Measurements from ENCODE around the gene LYSMD2. TPM values are rescaled to one million over a fixed set of nuclear protein-coding genes. Genes with fewer than 3 reads are reported as not detected.
A peak's percentile ranks its signal among the peaks of the same experiment; 100 is the strongest.

The LYSMD2 gene
- total and polyA plus RNA-seq, 9 of the 15 experiments (the other 6 are each of a cell fraction or from before 2014, with no cell fraction given) = 4.3 to 30.3 (median 9.8) TPM

GRCh38 chr15:51726302-51727073, 11.0 kb downstream of the LYSMD2 start:
- peak; percentile 74 to 84 (median 82) for DNase-seq (ENCODE audit: extremely low read depth in 1 of 4, low spot score in 3 of 4)
- Histone ChIP-seq H3K9me3 (replicated peaks; ENCODE audit: control insufficient read depth, insufficient read depth, low read depth, low read length) (no peaks in the 10 kb centered on the region), H3K4me2 (ENCODE audit: insufficient read depth, low read length) (no peak overlapping the region), H4K20me1 (replicated peaks; ENCODE audit: control insufficient read depth, insufficient read depth, low read length) (no peaks in the 10 kb centered on the region), H2AFZ (ENCODE audit: low read depth, low read length) (no peak overlapping the region), H3K4me3 (no peak overlapping the region), H3K9me1 (ENCODE audit: control insufficient read depth, insufficient read depth, low read length) (no peaks in the 10 kb centered on the region), H3K79me2 (ENCODE audit: control insufficient read depth, insufficient read depth, low read length) (peaks cover 8% of the 10 kb centered on the region; the same call in 1 of the 3 replicates), H3K4me1 (replicated peaks in 1 of 2; ENCODE audit: control insufficient read depth in 2 of 2, insufficient read depth in 2 of 2, low read length in 2 of 2) (peaks cover 0 to 33% of the 10 kb centered on the region in 2 experiments; a peak in 4 of 5 replicates), H3K27me3 (ENCODE audit: control insufficient read depth in 2 of 2, insufficient read depth in 2 of 2, low read length in 2 of 2) (no peaks in the 10 kb centered on the region), H3K36me3 (ENCODE audit: control insufficient read depth, insufficient read depth, low read length) (peaks cover 13% of the 10 kb centered on the region; the same call in 2 of the 3 replicates), H3K9ac (ENCODE audit: insufficient read depth in 1 of 2, low read depth in 2 of 2, low read length in 2 of 2) (no peak overlapping the region), H3K27ac (ENCODE audit: extremely low read depth, low read depth, low read length) (no peak overlapping the region)
- BruUV-seq (replicated peaks) = no TSS peak
- ATAC-seq = peak; percentile 93
- ChIA-PET CTCF (ENCODE audit: low intra/inter-chr PET ratio) (interaction anchor here (0.7 kb wide), 1 partner anchor 77 kb away, joined by 3 read pairs; no protein-coding TSS in a partner anchor), POLR2A (interaction anchor here (1.3 kb wide), 1 partner anchor 10 kb away, joined by 6 read pairs; no protein-coding TSS in a partner anchor)
- intact Hi-C loops (cut with micrococcal nuclease) = loop anchor here (2.0 to 5.0 kb wide), 2 partner anchors 39 to 76 kb away; no protein-coding TSS in a partner anchor
- FAIRE-seq = peak; percentile 89
- 3% methylated on average over 5 of the region's 5 CpGs for WGBS (ENCODE audit: insufficient coverage, low coverage, missing lambda C conversion rate)
- in situ Hi-C loops (cut with MboI) = no loop called here
- TF ChIP-seq YBX1 (IDR thresholded peaks at IDR 0.05) (no peak), DNMT1 (IDR thresholded peaks at IDR 0.05) (no peak), KDM5B (IDR thresholded peaks at IDR 0.05; ENCODE audit: insufficient replicate concordance, low read depth, low read length) (no peak), HSF4 (CRISPR knock-in tag; IDR thresholded peaks at IDR 0.05; ENCODE audit: borderline replicate concordance) (no peak), BMI1 (IDR thresholded peaks at IDR 0.05; ENCODE audit: low read length) (no peak), ZBTB2 (IDR thresholded peaks at IDR 0.05) (no peak), POLR2G (IDR thresholded peaks at IDR 0.05; ENCODE audit: low read depth, low read length) (no peak), ETV5 (CRISPR knock-in tag; IDR thresholded peaks at IDR 0.05; ENCODE audit: low read depth) (no peak), ZFPM2 (CRISPR knock-in tag; IDR thresholded peaks at IDR 0.05) (no peak), NCOA6 (IDR thresholded peaks at IDR 0.05) (no peak), GMEB1 (CRISPR knock-in tag; IDR thresholded peaks at IDR 0.05) (no peak), RB1 (IDR thresholded peaks at IDR 0.05; ENCODE audit: low read depth) (no peak), CTCF (IDR thresholded peaks at IDR 0.05 in 2 of 3, conservative IDR thresholded peaks at IDR 0.05 in 1 of 3; ENCODE audit: insufficient read depth in 2 of 3, low read depth in 1 of 3, low read length in 3 of 3) (no peak), MCM5 (IDR thresholded peaks at IDR 0.05; ENCODE audit: low read depth) (no peak), YY1 (IDR thresholded peaks at IDR 0.05; ENCODE audit: borderline replicate concordance in 1 of 3, control insufficient read depth in 1 of 3, extremely low read depth in 1 of 3, insufficient read depth in 3 of 3, insufficient read length in 1 of 3, insufficient replicate concordance in 2 of 3, low read depth in 1 of 3, low read length in 2 of 3) (no peak), HCFC1 (IDR thresholded peaks at IDR 0.05; ENCODE audit: low read depth, low read length) (no peak), ZNF551 (CRISPR knock-in tag; IDR thresholded peaks at IDR 0.05) (no peak), KLF16 (IDR thresholded peaks at IDR 0.05) (no peak)

All from K562 (cell line).